SH-SY5Y (cell line): ENCODE measurements around the gene ZNF287.

Source experiments
- GATA2 ChIP-seq: IDR thresholded peaks from 2 replicates; pipeline ENCODE4 v1.6.1; 2011; ENCODE audit warnings: mild to moderate bottlenecking, low read depth, low read length
- GATA3 ChIP-seq: IDR thresholded peaks from 2 replicates; pipeline ENCODE4 v1.6.1; 2011; ENCODE audit warnings: low read depth, mild to moderate bottlenecking, low read length, moderate library complexity

- TF ChIP-seq GATA2: no peak
- no peak for TF ChIP-seq GATA3
These were observed 30.5 kb upstream of the ZNF287 start for GRCh38 chr17:16599537-16599936.
